Activated T-helper 17 cell treated with anti-CD3 and anti-CD28 coated beads, Interleukin-2, amount 50 U/mL, for 72 hours (primary cell): ENCODE measurements around the gene EMC9. TPM values are rescaled to one million over a fixed set of nuclear protein-coding genes. Genes with fewer than 3 reads are reported as not detected.

ENCODE experiments used
- ATAC-seq: fragments of 150-1000 bp; cut with Tn5 transposase; replicated peaks from 2 replicates; pipeline ENCODE4 v1.10.0; 2021; ENCODE audit warnings: mild to moderate bottlenecking, moderate library complexity
- H3K27ac Mint-ChIP-seq: one replicate; pipeline ENCODE4 v1.8.0; 2022; ENCODE audit warnings: mixed read lengths
- H3K27me3 Mint-ChIP-seq: one replicate; pipeline ENCODE4 v1.8.0; 2022; ENCODE audit warnings: mixed read lengths
- H3K36me3 Mint-ChIP-seq: one replicate; pipeline ENCODE4 v1.8.0; 2022; ENCODE audit warnings: low read depth, mild to moderate bottlenecking, mixed read lengths
- H3K4me1 Mint-ChIP-seq: one replicate; pipeline ENCODE4 v1.8.0; 2022; ENCODE audit warnings: mixed read lengths
- H3K4me3 Mint-ChIP-seq: one replicate; pipeline ENCODE4 v1.8.0; 2022; ENCODE audit warnings: mild to moderate bottlenecking, mixed read lengths
- H3K9me3 Mint-ChIP-seq: one replicate; pipeline ENCODE4 v1.8.0; 2022; ENCODE audit warnings: mixed read lengths
- total RNA-seq, 2 donors: library from RNA; stranded (reverse); gene quantifications; one replicate each; pipeline ENCODE4 v1.2.3, GENCODE V29; 2022

EMC9 gene
- total RNA-seq, 2 donors from 2014 or later: 31.0 to 43.8 TPM

- peak overlapping the region; percentile 36 for H3K4me3 Mint-ChIP-seq
- H3K27ac Mint-ChIP-seq: peak overlapping the region; percentile 78
- H3K27me3 Mint-ChIP-seq: no peaks in the 10 kb centered on the region
- no peaks in the 10 kb centered on the region for H3K9me3 Mint-ChIP-seq
- ATAC-seq: no peak
- H3K4me1 Mint-ChIP-seq: peaks cover 33% of the 10 kb centered on the region
- peaks cover 94% of the 10 kb centered on the region for H3K36me3 Mint-ChIP-seq
These were observed 23.2 kb upstream of the EMC9 start for GRCh38 chr14:24164518-24164991.

GRCh38 chr14:24162093-24162492 is 20.7 kb upstream of the EMC9 start:
- H3K9me3 Mint-ChIP-seq: no peaks in the 10 kb centered on the region
- peak overlapping the region; percentile 99 for H3K27ac Mint-ChIP-seq
- no peaks in the 10 kb centered on the region for H3K27me3 Mint-ChIP-seq
- ATAC-seq: peak; percentile 39
- H3K4me1 Mint-ChIP-seq: peaks cover 24% of the 10 kb centered on the region
- H3K4me3 Mint-ChIP-seq: peak overlapping the region; percentile 98
- peaks cover 100% of the 10 kb centered on the region for H3K36me3 Mint-ChIP-seq

GRCh38 chr14:24160850-24161804 is 19.7 kb upstream of the EMC9 start, which contains the start of gene IRF9:
Gene IRF9, plus strand, starts transcription at chr14:24161265. Its CDS starts 880 bp downstream, at chr14:24162145.
- Mint-ChIP-seq H3K27me3 (no peaks in the 10 kb centered on the region), H3K4me1 (peaks cover 24% of the 10 kb centered on the region), H3K36me3 (peaks cover 100% of the 10 kb centered on the region), H3K4me3 (peak within 1 kb of the TSS; percentile 98), H3K9me3 (no peaks in the 10 kb centered on the region), H3K27ac (peak within 1 kb of the TSS; percentile 99)
- peak; percentile 92 for ATAC-seq

- no peaks in the 10 kb centered on the region for H3K27me3 Mint-ChIP-seq
- H3K9me3 Mint-ChIP-seq: no peaks in the 10 kb centered on the region
- no peak for ATAC-seq
- peak overlapping the region; percentile 98 for H3K4me3 Mint-ChIP-seq
- peaks cover 24% of the 10 kb centered on the region for H3K4me1 Mint-ChIP-seq
- H3K27ac Mint-ChIP-seq: peak overlapping the region; percentile 99
- peaks cover 100% of the 10 kb centered on the region for H3K36me3 Mint-ChIP-seq
These were observed 19.1 kb upstream of the EMC9 start for GRCh38 chr14:24160499-24160849.

- Mint-ChIP-seq H3K36me3 (peaks cover 100% of the 10 kb centered on the region), H3K27ac (peak overlapping the region; percentile 99), H3K9me3 (no peaks in the 10 kb centered on the region), H3K27me3 (no peaks in the 10 kb centered on the region), H3K4me3 (no peak overlapping the region), H3K4me1 (peaks cover 20% of the 10 kb centered on the region)
- ATAC-seq: no peak
These were observed 18.5 kb upstream of the EMC9 start for GRCh38 chr14:24159777-24160498.

GRCh38 chr14:24157331-24157730 is 15.9 kb upstream of the EMC9 start:
- peaks cover 10% of the 10 kb centered on the region for H3K4me1 Mint-ChIP-seq
- peak overlapping the region; percentile 67 for H3K27ac Mint-ChIP-seq

GRCh38 chr14:24156840-24157239 is 15.4 kb upstream of the EMC9 start:
- no peaks in the 10 kb centered on the region for H3K9me3 Mint-ChIP-seq
- H3K36me3 Mint-ChIP-seq: peaks cover 93% of the 10 kb centered on the region
- ATAC-seq: no peak

More at GRCh38 chr14:24157331-24157730, 15.9 kb upstream of the EMC9 start:
- no peak for ATAC-seq
- peaks cover 93% of the 10 kb centered on the region for H3K36me3 Mint-ChIP-seq
- H3K4me3 Mint-ChIP-seq: no peak overlapping the region
- H3K27me3 Mint-ChIP-seq: no peaks in the 10 kb centered on the region
- H3K9me3 Mint-ChIP-seq: no peaks in the 10 kb centered on the region

GRCh38 chr14:24155100-24155499 is 13.7 kb upstream of the EMC9 start:
- no peak overlapping the region for H3K4me3 Mint-ChIP-seq
- no peaks in the 10 kb centered on the region for H3K27me3 Mint-ChIP-seq
- H3K9me3 Mint-ChIP-seq: no peaks in the 10 kb centered on the region
- H3K4me1 Mint-ChIP-seq: no peaks in the 10 kb centered on the region
- H3K36me3 Mint-ChIP-seq: peaks cover 93% of the 10 kb centered on the region
- ATAC-seq: no peak
- peak overlapping the region; percentile 58 for H3K27ac Mint-ChIP-seq

More at GRCh38 chr14:24156840-24157239, 15.4 kb upstream of the EMC9 start:
- Mint-ChIP-seq H3K4me1 (peaks cover 5% of the 10 kb centered on the region), H3K4me3 (no peak overlapping the region), H3K27ac (peak overlapping the region; percentile 67), H3K27me3 (no peaks in the 10 kb centered on the region)

GRCh38 chr14:24151404-24152080 is 10.2 kb upstream of the EMC9 start:
- no peaks in the 10 kb centered on the region for H3K9me3 Mint-ChIP-seq
- no peak for ATAC-seq
- no peaks in the 10 kb centered on the region for H3K27me3 Mint-ChIP-seq
- peaks cover 15% of the 10 kb centered on the region for H3K4me1 Mint-ChIP-seq
- peaks cover 78% of the 10 kb centered on the region for H3K36me3 Mint-ChIP-seq
- no peak overlapping the region for H3K27ac Mint-ChIP-seq
- no peak overlapping the region for H3K4me3 Mint-ChIP-seq

GRCh38 chr14:24150993-24151392 is 9.6 kb upstream of the EMC9 start:
- Mint-ChIP-seq H3K4me1 (peaks cover 15% of the 10 kb centered on the region), H3K9me3 (no peaks in the 10 kb centered on the region), H3K4me3 (no peak overlapping the region), H3K27me3 (no peaks in the 10 kb centered on the region), H3K36me3 (peaks cover 78% of the 10 kb centered on the region), H3K27ac (no peak overlapping the region)
- no peak for ATAC-seq

- no peak overlapping the region for H3K27ac Mint-ChIP-seq
- H3K36me3 Mint-ChIP-seq: peaks cover 78% of the 10 kb centered on the region
- ATAC-seq: no peak
- H3K4me1 Mint-ChIP-seq: peaks cover 18% of the 10 kb centered on the region
- H3K27me3 Mint-ChIP-seq: no peaks in the 10 kb centered on the region
- no peaks in the 10 kb centered on the region for H3K9me3 Mint-ChIP-seq
- H3K4me3 Mint-ChIP-seq: no peak overlapping the region
These were observed 9.2 kb upstream of the EMC9 start for GRCh38 chr14:24150567-24150966.

- Mint-ChIP-seq H3K27ac (no peak overlapping the region), H3K36me3 (peaks cover 78% of the 10 kb centered on the region), H3K27me3 (no peaks in the 10 kb centered on the region), H3K4me3 (no peak overlapping the region), H3K9me3 (no peaks in the 10 kb centered on the region), H3K4me1 (peaks cover 23% of the 10 kb centered on the region)
- ATAC-seq: no peak
These were observed 8.7 kb upstream of the EMC9 start for GRCh38 chr14:24150061-24150460.

- peak overlapping the region; percentile 91 for H3K4me3 Mint-ChIP-seq
- H3K4me1 Mint-ChIP-seq: peaks cover 26% of the 10 kb centered on the region
- H3K36me3 Mint-ChIP-seq: peaks cover 78% of the 10 kb centered on the region
- ATAC-seq: no peak
- H3K27me3 Mint-ChIP-seq: no peaks in the 10 kb centered on the region
- H3K9me3 Mint-ChIP-seq: no peaks in the 10 kb centered on the region
- peak overlapping the region; percentile 85 for H3K27ac Mint-ChIP-seq
These were observed 8.0 kb upstream of the EMC9 start for GRCh38 chr14:24149302-24149969.
